HuH-7.5 (cell line): ENCODE results near the gene CCDC134.

Experiments
- DNase-seq: peaks from one replicate; pipeline ENCODE4 v3.0.0; 2011; ENCODE audit warnings: low spot score

Gene CCDC134

DNA sequence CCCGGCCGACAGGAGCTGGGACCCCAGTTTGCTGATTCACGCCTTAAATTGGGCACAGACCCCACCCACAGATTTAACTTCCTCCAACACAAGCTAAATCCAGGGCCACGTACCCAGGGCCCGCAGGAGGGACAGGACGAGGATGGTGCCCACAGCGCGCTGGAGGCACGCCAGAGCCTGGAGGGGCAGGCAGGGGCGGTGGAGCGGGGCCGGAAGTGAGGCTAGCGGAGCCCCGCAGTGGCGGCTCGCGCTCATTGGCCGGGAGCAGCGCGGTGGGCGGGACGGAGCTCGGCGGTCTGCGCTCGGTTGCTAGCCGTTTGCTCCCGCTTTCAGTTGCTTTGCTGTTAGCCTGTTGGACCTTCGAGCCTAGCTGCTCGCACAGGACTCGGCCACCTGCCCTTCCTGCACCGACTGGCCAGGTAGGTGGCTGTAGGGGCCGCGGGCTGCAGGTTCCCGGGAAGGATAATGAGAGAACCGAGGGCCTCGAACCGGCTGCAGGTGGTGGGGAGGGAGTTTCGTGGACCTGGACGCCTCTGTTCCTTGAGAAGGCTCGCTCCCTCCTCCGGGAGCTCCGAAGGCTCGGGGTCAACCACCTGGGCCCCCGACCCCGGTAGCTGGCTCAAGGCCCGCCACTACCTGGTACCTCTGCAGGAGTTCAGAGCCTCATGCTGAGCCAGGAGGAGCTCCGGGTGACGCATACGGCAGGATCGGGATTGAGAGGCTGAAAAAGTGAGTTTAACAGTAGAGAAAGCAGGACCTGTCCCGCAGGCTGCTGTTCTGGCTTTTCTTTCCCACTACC is at the start of gene CCDC134:
Gene CCDC134 (plus strand): TSS at position 332 of the 799 bp plus-strand sequence. CDS start 8,212 bp downstream, outside the sequence.
- peak; percentile 81 for DNase-seq

DNA sequence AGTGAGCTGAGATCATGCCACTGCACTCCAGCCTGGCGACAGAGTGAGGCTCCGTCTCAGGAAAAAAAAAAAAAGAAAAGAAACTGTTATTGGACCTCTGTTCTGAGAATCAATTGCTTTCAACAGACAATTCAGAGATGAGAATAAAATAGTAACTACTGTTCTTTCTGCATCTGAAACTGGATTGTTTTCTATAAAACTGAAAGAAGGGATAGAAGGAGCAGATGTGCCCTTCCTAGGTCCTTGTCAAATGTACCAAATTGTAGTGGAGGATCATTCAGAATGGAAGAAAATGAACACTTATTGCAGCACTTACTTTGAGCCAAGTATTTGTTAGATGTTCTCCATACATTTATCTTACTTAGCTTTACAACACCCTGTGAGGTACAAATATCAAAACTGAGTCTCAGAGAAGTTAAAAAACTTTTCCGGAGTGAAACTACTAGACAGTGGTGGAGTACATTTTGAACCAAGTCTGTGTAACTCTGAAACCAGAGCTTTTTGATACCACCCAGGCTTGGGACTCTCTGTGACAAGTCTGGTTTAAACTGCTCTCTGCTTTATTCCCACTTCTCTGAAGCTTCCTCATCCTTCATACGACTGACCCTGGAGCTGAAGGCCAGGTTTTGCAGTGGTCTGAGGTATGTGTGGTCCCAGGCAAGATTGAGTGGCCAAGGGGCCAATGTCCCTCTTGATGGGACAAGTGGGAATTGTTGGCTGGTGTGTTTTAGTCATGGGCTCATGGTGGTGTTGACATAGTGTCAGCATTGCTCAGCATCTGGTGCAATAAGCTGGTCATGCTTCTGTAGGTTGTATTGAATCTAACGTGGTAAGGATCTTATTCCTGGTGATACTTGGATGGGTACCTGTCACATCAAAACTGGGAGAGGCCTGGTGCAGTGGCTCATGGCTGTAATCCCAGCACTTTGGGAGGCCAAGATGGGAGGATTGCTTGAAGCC is 48.2 kb upstream of the CCDC134 start:
- DNase-seq: no peak

DNA sequence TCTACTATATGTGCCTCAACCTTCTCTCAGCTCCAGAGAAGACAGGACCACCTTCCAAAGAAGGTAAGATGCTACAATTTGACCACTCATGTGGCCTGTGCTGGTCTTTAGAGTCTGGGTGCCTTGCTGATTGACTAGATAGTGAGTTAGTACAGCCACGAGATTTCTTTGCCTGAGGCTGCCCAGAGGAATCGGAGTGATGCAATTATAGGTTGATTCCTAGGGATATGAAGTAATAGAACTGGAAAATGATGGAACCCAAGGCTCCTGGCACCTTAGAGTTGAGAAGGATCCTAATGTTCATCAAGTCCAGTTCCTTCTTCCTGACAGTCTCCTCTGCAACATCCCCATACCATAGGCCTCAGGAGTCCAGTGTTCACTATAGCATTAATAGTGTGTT is 46.5 kb upstream of the CCDC134 start:
- DNase-seq: no peak

DNA sequence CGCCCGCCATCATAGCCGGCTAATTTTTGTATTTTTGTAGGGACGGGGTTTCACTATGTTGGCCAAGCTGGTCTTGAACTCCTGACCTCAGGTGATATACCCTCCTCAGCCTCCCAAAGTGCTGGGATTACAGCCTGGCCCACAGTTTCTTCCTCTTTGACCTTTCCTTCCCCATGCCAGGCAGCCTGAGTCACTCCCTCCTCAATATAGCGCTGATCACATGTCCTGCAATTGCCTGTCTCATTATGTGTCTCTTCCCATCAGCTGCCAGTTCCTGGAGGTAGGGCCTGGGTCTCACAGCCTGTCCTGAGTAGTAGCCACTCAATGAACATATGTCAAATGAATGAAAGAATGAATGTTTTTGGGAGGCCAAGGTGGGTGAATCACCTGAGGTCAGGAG is 43.0 kb upstream of the CCDC134 start:
- DNase-seq: no peak

DNA sequence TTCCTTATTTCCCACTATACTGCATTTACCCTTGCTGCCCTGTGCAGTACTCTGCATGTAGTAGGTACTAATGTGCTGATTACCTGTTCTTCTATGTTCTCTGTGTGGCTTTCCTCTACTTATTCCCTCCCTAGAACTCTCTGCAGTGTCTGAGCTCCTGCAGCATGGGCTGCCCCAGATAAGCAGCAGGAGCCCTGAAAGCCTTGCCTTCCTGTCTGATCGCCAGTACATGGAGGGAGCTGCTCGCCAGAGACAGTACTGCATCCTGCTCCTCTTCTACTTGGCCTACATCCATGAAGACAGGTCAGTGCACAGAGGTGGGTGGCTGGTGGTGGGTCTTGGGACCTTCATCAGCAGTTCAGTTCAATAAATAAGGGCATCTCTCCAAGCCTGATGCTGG is 42.2 kb upstream of the CCDC134 start:
- DNase-seq: no peak

DNA sequence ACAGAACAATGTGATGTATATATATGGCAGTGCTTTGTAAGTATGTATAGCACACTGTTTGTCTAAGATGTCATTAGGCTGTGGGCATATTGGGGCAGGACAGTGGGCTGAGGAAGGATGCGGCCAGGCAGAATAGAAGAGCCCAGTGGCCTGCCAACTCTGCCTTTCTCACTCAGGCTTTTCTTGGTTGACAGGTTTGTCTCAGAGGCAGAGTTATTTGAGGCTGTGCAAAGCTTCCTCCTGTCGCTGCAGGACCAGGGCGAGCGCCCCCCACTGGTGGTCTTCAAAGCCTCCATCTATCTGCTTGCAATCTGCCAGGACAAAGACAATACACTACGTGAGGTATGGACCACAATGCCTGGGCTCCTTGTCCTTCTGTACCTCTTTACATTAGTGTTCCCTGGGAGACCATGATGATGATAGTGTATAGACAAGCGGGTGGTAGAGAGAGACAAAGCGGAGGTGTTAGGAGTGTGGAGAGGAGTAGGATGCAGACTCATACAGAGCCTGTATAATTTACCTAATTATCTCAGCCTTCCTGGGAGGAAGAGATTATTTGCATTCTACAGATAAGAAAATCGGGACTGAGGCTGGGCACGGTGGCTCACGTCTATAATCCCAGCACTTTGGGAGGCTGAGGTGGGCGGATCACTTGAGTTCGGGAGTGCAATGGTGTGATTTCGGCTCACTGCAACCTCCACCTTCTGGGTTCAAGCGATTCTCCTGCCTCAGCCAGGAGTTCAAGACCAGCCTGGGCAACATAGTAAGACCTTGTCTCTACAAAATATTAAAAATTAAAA is 37.3 kb upstream of the CCDC134 start:
- DNase-seq: no peak

DNA sequence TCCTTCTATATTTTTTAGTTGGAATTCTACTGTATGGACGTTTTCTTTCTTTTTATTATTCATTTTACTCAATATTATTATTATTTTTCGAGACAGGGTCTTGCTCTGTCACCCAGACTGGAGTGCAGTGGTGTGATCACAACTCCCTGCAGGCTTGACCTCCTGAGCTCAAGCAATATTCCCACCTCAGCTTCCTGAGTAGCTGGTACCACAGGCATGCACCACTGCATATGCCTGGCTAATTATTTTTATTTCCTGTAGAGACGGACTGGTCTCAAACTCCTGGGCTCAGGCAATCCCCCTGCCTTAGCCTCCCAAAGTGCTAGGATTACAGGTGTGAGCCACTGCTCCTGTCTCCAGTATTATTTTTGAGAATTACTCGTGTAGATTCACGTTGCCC is 34.0 kb upstream of the CCDC134 start:
- DNase-seq: no peak

DNA sequence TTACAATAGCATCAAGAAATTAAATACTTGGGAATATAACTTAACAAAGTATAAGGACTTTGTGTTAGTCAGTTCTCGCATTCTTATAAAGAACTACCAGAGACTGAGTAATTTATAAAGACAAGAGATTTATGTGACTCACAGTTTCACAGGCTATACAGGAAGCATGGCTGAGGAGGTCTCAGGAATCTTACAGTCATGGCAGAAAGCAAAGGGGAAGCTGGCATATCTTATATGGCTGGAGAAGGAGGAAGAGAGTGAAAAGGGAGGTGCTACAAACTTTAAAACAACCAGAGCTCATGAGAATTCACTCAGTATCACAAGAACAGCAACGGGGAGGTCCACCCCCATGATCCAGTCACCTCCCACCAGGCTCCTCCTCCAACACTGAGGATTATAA is 32.0 kb upstream of the CCDC134 start:
- DNase-seq: no peak

DNA sequence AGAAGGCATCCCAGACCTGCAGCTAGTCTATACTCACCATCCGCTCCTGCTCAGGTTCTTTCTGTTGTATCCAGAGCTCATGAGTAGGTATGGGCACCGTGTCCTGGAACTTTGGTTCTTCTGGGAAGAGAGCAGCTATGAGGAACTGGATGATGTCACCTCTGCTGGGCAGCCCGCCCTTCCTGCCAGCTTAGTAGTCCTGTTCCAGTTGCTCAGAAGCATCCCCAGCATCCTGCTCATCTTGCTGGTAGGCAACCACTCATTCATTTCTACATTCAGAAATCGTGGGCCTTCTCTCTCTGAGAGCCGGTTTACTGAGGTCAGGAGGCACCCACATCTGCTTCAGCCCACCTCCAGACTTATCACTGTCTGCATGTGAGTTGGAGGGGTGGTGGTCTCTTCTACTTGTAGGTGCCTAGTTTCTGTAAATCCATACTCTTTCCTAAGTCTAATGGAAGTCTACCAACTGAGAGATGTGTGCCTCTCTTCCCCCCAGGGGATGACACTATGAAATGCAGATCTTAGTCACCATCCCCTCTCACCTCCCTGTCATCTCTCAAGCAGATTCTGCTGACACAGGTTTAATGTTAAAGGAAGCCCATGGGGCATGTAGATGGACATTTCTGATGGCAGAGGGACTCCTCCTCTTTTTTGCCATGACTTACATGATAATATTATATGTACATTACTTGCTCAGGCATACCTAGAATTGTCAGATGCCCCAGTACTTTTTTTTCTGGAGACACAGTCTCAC is 29.6 kb upstream of the CCDC134 start:
- DNase-seq: no peak

DNA sequence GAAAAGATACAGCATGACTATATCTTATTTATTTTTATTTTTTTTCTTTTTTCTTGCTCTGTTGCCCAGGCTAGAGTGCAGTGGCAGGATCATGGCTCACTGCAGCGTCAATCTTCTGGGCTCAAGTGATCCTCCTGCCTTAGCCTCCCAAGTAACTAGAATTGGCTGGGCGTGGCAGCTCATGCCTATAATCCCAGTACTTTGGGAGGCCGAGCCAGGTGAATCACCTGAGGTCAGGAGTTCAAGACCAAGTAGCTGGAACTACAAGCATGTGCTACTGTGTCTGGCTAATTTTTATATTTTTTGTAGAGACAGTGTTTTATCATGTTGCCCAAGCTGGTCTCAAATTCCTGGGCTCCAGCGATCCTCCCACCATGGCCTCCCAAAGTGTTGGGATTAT is 28.3 kb upstream of the CCDC134 start:
- DNase-seq: no peak

DNA sequence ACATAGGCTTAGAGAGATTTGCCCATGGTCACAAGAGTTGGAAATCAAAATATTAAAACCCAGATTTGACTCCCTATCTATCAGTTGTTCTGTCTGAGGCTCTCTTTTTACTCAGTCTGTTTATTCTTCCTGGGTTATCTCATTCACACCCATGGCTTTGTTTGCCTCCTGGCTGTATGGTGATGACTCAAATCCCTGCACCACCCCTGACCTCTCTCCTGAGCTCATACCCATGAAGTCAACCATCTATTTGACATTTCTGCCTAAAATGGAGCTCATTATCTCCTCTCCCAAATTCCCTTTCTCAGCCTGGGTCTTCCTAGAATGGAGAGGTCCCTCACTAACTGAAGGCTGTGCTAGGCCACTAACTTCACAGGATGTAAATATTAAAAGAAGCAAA is 27.8 kb upstream of the CCDC134 start:
- DNase-seq: peak; percentile 36

DNA sequence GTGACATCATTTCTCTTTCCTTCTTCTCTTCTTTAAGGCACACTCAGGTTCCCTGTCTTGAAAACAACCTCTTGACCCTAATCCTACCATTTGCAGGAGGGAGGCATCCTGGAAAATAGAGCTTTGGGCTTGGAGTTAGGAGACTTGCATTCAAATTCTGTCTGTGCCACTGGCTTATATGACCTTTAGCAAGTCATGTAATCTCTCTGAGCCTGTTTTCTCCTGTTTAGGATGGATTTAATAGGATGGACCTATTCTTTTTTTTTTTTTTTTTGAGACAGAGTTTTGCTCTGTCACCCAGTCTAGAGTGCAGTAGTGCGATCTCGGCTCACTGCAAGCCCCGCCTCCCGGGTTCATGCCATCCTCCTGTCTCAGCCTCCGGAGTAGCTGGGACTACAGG is 25.1 kb upstream of the CCDC134 start:
- no peak for DNase-seq

DNA sequence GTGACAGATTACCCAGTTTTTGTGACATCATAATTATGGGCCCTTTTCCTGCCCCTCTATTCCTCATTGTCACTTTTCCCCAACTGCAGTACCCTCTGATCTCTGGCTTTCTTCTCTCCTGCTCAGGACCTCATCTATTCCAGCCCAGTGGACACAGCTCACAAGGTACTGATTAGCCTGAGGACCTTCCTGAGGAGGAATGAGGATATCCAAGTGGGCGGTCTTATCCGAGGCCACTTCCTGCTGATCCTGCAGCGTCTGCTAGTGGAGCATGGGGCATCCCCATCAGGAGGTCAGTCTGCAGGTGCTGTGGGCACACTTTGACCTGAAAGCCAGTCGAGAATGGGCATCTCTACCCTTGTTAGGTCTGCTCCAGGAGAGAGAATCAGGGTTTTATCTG is 24.5 kb upstream of the CCDC134 start:
- DNase-seq: no peak

DNA sequence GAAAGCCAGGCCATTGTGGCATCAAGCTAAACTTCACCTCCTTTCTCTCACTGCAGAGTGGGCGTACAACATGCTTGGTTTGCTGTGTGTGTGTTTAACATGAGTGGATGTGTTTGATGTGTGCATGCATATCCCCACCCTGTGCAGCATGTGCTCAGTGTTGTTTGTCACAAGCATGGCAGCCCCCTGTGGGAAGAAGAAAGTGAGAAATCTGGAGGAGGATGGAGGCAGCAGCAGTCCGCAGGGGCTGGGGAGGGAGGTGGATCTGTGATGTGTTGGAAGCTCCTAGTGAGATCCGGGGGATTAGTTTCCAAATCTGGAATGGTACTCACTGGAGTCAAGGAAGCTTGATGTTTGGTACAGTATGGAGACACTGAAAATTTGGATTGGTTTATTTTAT is 24.1 kb upstream of the CCDC134 start:
- DNase-seq: no peak

DNA sequence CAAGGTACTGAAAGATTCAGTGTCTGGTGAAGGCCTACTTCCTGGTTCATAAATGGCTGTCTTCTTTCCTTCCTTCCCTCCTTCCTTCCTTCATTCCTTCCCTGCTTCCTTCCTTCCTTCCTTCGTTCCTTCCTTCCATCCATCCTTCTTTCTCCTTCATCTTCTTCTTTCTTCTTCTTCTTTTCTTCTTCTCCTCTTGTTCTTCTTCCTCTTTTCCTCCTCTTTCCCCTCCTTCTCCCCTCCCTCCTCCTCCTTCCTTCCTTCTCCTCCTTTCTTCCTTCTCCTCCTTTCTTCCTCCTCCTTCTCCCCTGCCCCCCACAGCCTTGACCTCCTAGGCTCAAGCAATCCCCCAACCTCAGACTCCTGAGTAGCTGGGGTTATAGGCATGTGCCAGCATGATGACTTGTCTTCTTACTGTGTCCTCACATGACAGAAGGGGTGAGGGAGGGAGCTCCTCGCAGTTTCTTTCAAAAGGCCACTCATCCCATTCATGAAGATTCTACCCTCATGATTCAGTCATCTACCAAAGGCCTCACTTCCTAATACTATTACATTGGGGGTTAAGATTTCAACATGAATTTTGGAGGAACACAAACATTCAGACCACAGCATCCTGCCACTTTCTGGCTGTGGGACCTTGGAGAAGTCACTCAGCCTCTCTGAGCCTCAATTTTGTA is 22.6 kb upstream of the CCDC134 start:
- DNase-seq: no peak

DNA sequence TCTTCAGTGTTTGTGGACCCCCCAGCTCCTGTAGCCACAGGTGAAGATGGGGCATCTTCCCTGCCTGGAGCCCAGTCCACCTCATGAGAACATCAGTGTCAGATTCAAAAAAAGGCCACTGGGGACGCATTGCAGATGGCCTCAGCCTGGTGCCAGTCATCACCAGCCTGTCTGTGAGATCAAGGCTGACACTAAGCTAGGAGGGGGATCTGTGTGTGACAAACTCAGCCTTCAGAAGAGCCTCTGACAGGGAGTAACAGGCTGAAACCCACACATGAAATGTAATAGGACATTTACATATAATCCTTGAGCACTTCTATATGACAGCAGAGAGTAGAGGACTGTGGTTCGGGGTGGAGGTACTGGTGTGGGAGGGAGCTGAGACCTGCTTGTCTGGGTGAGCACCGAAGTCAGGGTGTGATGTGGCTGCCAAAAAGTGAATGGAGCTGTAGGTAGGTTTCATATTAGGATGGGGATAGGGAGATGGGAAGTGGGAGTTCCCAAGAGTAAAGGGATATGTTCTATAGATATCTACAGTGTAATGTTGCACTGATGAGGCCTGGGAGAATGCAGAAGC is 20.5 kb upstream of the CCDC134 start:
- no peak for DNase-seq

DNA sequence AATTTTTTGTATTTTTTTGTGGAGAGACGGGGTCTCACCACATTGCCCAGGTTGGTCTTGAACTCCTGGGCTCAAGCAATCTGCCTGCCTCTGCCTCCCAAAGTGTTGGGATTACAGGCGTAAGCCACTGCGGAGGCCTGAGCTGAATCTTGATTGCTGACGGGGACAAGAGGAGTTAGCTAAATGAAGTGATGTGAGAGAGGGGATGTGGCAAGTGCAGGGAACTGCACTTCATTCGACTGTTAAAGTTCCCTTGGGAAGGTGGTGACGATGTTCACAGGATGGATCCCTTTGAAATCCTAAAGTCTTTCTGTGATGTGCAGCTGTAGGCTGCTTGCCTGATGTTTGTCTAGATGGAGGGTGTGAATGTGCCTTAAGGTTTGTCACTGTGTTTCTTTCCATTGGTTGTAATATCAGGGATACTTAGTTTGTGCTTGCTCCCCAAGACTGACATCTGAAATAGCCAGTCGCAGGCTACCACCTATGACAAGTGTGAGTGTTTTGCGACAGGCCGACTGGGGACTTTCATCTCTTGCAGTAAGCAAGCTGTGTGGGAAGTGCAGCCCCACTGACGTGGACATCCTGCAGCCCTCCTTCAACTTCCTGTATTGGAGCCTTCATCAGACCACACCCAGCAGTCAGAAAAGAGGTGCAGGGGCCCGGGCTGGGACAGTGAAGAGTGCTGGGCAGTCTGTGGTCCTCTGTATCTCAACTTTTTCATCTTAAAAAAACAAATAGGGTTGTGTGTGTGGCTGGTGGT is 19.6 kb upstream of the CCDC134 start:
- no peak for DNase-seq

DNA sequence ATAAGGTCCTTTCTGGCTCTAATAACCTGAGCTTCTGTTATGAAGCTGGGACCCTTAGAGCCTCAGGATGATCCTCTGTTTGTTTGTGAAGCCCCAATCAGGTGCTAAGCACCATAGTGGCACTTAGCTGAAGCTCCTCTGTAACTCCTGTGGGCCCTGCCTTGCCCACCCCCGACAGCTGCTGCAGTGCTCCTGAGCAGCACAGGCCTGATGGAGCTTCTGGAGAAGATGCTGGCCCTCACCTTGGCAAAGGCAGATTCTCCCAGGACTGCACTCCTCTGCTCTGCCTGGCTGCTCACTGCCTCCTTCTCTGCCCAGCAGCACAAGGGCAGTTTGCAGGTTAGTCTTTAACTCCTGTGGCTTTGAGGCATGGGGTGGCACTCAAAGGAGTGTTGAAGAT is 19.0 kb upstream of the CCDC134 start:
- DNase-seq: no peak

DNA sequence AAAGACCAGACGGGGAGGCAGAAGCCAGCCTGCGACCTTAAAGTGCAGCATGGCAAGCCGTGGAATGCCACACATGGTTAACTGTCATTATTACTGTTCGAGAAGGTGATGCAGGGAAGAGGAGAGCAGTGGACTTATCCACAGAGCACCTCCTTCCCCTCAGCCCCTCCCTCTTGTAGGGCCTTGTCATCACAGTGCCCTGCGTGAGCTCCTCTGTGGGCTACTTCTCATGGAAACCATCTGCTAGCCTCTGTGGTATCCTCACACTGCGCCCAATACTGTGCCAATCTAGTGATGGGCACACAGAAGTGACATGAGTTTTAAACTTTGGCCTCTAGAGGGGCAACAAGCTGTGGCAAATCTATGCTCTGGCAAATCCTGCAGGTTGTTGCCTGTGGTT is 18.2 kb upstream of the CCDC134 start:
- no peak for DNase-seq

DNA sequence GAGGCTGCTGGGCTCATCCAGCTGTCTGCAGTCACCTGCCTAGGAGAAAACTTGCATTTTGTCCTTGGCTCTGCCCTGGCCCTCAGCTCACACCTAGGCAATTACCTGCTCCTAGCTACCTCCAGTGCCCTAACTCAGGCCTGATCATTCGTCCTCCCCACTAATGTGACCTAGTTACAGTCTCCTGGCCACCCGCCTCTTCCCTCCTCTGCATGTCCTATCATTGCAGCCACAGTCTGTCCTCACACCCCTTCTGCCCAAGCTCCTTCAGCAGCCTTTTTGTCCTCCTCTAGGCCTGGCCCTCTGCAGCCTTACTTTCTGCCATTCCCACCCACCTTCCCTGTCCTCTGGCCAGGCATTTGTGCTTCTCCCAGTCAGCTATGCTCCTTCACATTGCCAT is 17.7 kb upstream of the CCDC134 start:
- no peak for DNase-seq
